GM19455 (cell line): Measurements from ENCODE around the gene IQCE.
"Not testable (repeated sequence)": the region's sequence is repeated elsewhere in the genome, so short reads cannot be mapped to it uniquely, and the experiment has no call there.

Experiments used
- ATAC-seq: cut with Tn5 transposase; IDR thresholded peaks from one replicate; pipeline ENCODE4 v1.9.1; 2021; ENCODE audit not compliant: unreplicated experiment

Gene IQCE

GRCh38 chr7:2598154-2598823, 39.5 kb downstream of the IQCE start:
- ATAC-seq, result no peak

- no peak for ATAC-seq
Observed at GRCh38 chr7:2601065-2601464, 42.3 kb downstream of the IQCE start.

GRCh38 chr7:2601907-2602306, 43.1 kb downstream of the IQCE start:
- ATAC-seq, result no peak

- ATAC-seq, result no peak
Observed at GRCh38 chr7:2602406-2603043, 43.7 kb downstream of the IQCE start.

- no peak for ATAC-seq
Observed at GRCh38 chr7:2603044-2603965, 44.5 kb downstream of the IQCE start.

- no peak for ATAC-seq
Observed at GRCh38 chr7:2604608-2605174, 45.9 kb downstream of the IQCE start.

GRCh38 chr7:2605608-2606538, 47.1 kb downstream of the IQCE start:
- ATAC-seq, result no peak

GRCh38 chr7:2606539-2606936, 47.8 kb downstream of the IQCE start:
- ATAC-seq, result no peak

- no peak for ATAC-seq
Observed at GRCh38 chr7:2607122-2607922, 48.5 kb downstream of the IQCE start.

GRCh38 chr7:2607923-2608904, 49.4 kb downstream of the IQCE start:
- ATAC-seq, result no peak

- ATAC-seq, result no peak
Observed at GRCh38 chr7:2608921-2609411, 50.2 kb downstream of the IQCE start.

- ATAC-seq, result not testable (repeated sequence)
Observed at GRCh38 chr7:2609646-2610045, 50.9 kb downstream of the IQCE start.

GRCh38 chr7:2610466-2610865, 51.7 kb downstream of the IQCE start:
- no peak for ATAC-seq

- ATAC-seq, result no peak
Observed at GRCh38 chr7:2610898-2611297, 52.1 kb downstream of the IQCE start.

GRCh38 chr7:2611401-2611800, 52.6 kb downstream of the IQCE start:
- ATAC-seq, result no peak

- no peak for ATAC-seq
Observed at GRCh38 chr7:2611922-2612321, 53.1 kb downstream of the IQCE start.

GRCh38 chr7:2612445-2613097, 53.8 kb downstream of the IQCE start:
- no peak for ATAC-seq
